Fibroblast of skin of abdomen (primary cell): ENCODE data around the gene ATXN1.

Experiments
- DNase-seq: peaks from one replicate; pipeline ENCODE4 v3.0.0-alpha.2; 2013

Gene ATXN1

DNA sequence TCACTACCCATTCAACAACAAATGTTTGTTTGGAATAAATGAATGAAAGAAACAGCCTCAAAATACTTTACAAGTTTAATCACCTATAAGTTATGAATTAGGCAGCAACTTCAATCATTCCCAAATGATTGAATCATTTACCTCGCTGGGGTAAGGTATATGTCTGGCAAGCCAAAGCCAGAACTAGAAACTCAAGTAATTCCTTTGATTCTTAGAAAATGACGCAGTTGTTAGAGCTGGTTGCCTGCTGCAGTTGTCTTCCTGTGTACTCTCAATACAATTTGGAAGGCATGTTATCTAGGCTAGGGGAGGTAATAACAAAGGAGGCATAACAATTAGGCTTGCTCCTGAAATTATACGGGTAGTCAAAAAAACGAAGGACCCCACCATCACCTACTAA, 160.6 kb downstream of the ATXN1 start:
- no peak for DNase-seq

DNA sequence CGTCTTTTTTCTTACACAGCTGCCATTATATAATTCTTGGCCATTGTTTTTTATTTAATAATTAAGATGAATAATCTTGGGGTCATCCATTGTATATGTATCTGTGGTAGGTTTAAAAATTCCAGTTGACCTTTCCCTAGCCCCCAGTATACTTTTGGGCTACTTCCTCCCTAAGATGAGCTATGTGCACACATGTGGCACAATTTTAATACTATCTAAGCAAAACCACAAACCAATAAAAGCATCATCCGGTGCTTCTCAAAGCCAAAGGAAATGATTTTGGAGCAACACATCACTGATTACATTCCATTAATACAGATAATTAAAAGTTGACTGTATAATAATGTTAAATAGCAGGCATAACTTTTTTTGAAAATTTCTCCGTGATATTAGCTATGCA, 161.2 kb downstream of the ATXN1 start:
- DNase-seq = no peak

DNA sequence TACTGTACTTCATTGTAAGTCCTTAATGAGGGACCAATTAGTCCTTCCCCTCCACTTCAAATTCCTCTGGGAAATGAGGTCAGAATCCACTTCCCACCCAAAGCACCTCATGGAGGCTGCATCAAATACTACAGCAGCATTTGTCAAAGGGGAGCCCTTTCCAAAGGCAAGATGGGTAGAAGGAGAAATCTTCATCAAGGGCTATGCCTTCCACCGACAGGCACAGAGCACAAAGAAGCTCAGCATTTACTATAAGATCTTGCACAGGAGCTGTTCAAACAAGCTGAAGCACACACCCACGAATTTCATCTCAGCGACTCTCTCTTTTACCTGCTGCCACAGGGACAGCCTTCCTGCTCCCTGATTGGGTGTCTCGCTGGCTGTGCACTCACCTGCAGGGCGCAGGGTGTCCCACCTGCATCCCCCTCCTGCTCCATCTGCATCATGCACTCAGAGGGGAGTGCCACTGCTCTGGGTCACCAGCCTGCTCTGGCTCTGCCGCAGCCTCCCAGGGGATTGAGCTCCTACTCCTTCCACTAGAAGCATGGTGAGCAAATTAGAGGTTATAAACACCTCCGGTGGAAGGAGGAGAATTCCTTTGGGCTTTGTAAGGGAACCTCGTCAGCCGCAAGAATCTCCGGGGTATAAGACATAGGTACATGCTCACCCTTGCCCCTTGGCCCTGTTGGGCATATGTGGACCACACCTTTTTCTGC, 164.5 kb downstream of the ATXN1 start:
- no peak for DNase-seq

DNA sequence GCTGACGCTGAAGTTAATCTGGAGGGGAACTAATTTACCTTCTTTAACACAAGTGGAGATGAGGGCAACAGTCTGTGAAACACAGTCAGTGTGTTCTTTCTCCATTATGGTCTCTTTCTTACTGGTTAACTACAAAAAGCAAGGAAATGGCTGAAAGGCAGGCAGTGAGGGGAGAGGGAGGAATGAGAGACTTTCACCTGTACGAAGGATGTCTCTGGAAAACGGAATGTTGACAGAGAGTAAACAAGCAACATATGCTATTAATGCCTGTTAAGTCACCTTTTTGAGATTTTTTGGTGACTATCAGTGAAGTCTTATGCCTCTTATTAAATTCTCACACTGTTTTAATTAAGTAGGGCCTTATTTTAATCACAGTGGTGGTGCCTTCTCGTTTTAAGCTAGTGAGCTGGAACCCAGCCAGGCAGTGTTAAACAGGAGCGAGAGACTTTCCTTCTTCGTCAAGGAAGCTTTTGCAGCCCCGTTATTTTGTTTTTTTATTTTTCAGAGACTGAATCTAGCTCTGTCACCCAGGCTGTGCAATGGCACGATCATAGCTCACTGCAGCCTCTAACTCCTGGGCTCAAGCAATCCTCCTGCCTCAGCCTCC, 165.6 kb downstream of the ATXN1 start:
- no peak for DNase-seq

DNA sequence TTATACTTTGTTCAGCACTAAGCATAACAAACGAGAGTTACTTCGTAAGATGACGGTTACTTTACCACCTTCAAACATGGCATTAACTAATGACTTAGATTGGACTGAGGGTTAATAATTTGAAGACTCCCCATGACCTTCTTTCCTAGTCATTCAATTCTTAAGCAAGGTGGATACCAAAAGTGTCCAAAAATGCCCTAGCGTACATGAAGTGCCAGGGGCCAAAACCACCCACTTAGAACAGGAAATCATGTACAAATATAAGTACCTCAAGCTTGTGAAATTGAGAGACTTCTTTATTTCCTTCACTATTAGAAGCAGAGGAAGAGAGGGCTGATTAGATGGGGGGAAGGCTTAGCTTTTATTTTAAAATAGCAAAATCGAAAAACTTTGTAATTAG, 166.4 kb downstream of the ATXN1 start:
- DNase-seq = no peak

DNA sequence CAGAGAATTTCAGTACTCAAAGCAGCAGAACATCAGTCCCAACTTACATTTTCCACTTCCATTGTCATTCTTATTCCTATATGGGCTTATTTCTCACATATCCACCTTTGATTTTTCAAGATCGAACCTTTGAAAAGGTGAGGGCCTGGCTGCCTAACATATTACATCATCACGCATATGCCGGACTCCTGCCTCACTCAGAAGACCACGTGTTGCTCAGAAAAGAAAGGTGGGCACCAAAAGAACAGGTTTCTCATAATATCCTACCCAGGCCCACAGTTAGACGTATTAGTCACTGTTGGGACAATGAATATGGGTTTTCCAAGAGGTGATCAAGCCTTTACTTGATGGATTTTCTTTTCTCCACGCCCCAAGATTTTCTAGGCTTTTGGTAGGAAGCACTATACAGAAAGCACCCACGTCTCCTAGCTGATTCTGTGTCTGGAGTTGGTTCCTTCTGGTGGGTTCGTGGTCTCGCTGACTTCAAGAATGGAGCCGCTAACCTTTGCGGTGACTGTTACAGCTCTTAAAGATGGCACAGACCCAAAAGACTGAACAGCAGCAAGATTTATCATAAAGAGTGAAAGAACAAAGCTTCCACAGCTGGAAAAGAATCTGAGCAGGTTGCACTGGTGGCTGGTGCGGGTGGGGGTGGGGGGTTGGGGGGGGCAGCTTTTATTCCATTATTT, 168.9 kb downstream of the ATXN1 start:
- no peak for DNase-seq

DNA sequence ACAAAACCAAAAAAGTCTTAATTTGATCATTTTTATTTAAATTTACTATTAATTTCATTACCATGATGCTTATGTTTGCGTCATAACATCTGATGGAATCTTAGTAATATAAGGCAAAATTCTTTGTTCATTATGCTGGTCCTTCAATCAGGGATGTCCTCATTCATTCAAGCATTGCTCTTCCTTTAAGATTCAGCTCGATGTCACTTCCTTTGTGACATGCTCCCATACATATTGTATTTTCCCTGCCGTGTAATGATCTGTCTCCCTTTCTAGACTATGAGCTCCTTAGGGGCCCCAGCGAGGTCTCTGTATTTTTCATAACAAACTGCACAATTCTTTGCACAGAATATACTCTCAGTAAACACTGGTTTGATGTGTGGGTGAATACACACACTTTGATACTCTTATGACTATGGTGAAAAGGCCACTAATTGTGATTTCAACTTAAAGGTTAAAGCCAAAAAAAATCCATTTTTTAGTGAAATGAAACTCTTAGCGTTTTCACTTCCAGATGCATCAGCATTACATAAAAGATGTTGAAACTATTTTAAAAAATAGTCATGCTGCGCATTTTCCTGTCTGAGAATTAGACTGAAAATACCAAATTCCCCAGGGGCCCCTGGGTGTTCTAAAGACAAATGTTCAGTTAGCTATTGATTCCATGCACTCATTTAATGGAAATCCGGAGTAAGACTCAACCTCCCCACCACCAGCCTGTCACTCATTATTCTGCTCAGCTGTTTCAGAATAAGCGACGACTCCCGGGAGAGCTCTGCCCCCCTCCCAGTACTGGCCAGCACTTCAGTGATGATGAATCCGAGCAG, 169.7 kb downstream of the ATXN1 start:
- peak; percentile 23 for DNase-seq

DNA sequence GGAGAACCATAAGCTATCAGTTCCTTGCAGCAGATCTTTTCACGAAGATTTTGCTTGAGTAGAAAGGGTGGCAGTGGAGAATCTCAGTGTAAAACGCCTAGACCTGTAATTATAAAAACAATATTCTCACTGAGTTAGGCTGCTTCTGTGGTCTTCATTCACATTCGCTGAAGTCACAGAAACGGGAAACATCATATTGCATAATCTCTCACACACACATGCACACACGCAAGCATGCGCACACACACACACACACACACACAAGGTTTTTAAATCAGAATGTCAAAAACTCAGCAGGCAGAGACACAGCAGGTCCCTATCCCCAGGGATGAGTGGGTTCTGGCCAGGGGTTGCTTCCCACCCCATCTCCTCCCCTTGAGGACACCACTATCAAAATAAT, 175.5 kb downstream of the ATXN1 start:
- peak; percentile 42 for DNase-seq

DNA sequence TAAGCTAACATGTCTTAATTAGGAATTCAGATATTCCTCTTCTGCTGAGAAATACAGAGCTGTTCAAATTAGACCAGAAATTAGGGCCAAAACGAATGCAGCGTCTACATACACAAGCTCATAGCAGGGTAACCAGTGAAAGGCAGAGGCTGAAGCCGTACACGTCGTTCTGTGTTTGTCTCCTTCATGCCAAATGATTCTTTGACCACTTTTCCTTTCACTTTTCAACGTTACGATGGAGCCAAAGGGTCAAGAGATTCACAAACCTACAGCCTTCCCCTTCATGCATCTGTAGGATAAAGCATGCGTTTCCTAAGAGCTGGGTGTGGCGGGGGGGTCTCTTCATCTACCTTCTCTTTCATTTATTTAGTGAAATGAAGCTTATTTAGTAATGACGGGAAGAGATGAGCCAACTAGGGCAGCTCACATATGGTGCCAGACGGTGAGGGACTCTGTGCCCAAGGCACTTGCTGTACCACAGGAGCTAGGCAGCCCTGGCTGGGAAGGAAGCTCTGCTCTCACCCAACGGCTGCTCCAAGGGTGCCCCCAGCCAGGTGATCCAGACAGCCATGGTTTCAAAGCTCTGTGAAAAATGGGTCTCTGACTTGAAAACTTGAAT, 178.0 kb downstream of the ATXN1 start:
- DNase-seq = no peak

DNA sequence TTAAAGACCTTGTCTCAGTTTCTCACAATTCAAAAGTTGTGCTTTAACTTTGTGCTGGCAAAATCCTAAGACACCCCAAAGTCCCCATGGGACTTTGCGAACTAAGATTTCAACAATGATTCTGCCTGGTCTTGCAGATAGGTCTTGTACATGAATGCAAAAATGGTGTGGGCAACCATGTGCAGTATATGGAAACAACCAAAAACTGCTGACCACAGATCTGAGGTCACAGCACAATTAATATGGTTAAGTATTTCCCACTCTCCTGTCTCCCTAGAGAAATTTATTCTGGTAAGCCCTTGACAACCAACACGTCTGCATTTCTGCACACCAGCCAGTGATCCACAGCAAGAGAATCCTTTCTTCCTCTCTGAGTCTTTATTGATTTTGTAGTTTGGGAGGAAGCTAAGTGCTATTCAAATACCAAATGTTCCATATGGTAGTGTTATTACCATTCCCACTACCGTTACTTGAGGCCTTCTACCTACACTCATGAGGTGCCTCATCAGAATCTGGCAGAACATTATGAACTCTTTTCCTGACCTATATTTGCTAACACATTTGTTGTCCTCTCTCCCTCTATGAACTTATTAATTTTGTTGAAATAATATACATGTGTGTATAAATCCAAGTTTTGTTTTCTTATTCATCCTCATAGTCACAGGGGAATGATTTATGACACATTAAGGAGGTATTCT, 178.7 kb downstream of the ATXN1 start:
- DNase-seq = no peak

DNA sequence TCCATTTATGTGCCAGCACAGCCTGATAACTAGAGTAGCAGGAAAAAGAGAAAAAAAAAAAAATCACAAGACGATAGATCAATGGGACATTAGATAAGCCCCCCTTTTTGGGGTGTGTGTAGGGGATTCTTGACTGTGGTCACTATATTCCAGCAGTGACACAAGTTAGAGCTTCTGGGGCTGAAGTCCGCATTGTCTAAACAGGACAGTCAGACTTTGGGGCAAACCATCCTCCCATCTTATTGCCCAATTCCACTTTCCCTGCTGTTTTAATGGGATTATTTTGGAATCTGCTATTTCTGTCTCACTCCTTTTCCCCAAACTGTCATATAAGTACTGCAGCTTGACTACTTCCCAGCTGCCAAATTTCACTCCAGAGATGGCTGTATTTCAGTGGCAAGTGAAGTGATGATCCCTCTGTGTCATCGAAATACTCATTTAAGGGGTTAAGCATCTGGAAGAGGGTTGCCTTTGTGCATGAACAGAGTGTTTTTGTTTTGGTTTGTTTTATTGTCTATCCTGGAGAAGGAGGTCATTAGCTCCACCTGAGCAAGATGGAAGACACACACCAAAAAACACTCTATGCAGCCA, 182.5 kb downstream of the ATXN1 start:
- no peak for DNase-seq

DNA sequence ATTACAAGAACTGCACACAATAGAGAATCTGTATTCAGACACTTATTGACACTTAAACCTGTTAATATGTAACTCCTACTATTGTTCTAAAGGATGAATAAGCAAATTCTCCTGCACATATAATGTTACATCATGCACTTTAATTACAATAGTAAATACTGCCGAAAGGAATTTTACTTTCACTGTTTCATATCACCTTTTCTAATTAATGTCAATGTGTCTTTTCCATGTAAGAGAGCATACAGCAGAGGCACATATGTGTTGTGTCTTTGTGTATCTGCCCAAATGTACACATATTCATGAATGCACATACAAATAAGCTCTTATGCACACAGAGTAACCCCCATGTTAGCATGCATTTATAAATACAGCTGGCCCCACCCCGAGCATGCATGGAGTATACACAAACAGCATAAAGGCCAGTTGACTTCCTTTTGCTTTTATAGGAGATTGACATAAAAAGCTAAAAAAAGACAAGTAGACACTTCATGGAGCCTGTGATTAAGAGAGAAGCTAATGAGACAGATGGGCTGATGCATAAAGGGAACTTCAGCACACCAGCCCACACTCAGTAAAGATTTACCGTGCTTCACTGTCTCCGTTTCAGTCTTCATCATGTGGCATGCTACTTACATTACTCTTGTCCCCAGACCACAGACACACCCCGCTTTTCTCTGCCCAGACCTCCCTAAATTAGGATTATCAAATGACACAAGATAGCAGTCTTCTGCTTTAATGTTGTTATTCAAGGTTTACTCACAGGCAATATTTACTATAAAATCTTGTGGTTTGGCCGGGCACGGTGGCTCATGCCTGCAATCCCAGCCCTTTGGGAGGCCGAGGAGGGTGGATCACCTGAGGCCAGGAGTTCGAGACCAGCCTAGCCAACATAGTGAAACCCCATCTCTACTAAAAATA, 184.6 kb downstream of the ATXN1 start:
- DNase-seq = no peak

DNA sequence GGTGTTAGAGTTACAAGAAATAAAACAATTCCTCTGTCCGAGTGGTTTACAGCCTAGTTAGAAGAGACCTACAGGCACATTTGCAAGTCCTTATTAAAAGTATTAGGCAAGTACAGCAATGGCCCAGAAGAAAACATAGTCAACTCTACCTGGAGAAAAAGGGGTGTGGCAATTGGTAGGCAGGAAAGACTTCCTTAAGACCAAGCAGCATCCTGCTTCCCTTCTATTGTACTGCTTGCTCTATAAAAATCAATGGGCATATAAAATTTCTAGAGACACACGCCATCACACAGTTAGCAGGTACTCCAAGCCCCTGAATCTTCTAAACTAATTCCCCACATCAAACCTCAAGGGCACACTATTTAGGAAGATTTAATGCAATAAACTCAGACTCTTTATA, 185.6 kb downstream of the ATXN1 start:
- DNase-seq = no peak

DNA sequence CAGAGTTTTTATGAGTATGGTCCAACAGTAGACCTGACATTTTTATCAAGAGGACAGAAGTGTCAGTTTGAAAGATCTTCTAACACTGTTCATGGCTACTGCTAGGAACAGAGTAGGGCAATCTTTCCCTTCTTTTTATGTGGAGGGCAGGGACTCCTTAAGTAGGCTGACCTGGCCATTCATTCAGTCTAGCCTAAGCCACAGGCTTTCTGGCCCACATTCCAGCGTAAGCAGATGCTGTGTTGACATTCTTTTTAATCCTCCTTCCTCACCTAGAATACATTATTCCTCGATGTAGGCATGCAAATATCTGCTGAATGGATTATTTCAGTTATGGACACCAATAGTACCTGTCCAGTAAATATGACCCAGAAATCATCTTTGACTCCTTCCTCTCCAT, 188.3 kb downstream of the ATXN1 start:
- DNase-seq = no peak

DNA sequence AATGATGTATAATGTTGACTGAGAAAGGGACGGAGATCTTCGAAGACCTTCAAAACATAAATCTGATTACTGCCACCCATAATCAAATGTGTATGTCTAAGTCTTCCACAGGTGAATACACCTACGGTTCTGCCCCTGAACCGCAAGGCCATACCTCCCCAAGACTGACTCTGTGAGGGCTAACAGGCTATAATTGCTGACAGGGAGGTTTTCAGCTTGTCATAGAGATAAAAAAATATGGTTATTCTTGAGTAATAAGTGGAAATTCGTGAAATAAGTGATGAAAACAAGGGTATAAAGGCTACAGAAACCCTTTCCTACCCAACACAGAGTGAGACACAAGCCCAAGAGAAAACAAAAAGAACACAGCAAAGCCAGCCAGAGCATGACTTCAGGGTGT, 188.9 kb downstream of the ATXN1 start:
- DNase-seq = no peak

DNA sequence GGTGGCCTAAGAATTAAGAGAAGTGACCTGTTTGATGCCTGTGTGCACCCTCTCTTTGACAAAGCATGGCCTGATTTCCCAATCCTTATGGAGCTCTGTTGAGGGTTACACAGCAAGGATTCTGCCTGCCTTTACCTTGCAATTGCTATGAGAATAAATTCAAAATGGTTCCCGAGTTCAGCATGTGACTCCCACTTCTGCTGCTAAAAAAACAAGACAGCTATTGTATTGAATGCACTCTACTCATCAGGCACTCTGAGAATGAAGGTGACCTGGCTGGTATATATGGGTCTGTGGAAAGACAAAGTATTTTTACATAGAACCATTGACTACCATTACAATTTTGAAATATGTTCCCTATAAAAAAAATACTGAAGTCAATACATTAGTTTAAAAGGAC, 190.3 kb downstream of the ATXN1 start:
- DNase-seq = no peak

DNA sequence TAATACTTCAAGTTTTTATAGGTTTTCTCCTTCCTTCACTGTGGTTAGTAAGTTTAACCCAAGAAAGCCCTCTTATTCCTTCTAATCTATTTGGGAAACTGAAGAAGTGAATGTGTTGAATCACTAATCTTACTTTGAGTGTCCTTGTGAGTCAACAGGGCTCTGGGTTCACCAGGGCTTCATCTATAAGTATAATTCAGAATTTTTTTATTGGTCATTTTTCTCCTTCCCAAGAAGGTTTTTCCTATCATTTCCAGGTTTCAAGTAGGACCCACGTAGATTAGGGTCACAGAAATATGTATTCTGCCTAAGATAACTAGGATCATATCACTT, 191.1 kb downstream of the ATXN1 start:
- DNase-seq = no peak

DNA sequence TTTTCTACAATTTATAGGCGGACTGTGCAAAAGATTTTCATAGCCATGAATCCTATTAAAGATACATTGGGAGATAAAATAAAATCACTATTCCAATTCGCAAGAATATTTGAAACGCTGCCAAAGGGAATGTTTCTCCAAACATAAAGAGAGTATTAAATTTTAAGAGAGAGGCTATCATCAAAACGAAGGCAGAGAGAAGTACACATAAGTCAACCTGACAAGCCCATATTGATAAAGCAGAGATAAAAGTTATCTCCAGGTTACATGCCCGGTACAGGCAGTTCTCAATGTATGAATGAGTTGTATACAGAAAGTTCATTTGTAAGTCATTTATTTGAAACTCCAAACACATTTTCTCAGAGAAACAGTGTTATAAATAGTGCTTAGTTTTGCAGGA, 193.1 kb downstream of the ATXN1 start:
- DNase-seq = no peak

DNA sequence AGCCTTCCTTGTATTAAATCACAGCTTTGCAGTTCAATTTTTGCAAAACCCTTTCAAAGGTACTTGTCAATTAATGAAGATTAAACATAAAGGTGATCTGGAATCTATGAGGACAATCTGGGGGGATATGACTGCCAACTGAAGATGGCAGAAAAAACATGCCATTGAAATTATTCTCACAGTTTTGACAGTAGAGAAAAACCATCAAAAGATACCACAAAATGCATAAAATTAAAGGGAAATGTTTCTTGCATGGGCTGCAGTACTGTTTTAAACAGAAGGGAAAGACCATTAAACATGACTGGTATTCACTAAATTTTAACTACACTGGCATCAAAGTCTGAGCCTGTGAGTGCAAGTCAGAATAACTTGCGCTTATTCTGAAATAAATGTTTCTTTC, 194.2 kb downstream of the ATXN1 start:
- no peak for DNase-seq

DNA sequence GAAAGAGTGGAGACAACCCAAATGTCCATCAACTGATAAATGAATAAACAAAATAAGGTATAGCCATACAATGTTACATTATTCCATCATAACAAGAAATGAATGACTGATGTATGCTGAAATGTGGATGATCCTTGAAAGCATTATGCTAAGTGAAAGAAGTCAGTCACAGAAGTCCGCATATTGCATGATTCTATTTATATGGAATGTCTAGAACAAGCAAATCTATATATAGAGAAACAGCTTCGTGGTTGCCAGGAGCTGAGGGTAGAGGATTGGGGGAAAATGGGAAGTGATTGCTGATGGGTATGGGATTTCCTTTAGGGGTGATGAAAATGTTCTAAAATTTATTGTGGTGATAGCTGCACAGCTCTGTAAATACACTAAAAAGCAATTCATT, 196.8 kb downstream of the ATXN1 start:
- peak; percentile 75 for DNase-seq
